IMR-90 (cell line): ENCODE data around the gene RNF125. TPM values are rescaled to one million over a fixed set of nuclear protein-coding genes. Genes with fewer than 3 reads are reported as not detected.

ENCODE experiments used
- ATAC-seq: fragments of 200-7000 bp; cut with Tn5 transposase; 2 replicates; pipeline ENCODE4 v1.9.1; 2020; ENCODE audit warnings: low read depth, mild to moderate bottlenecking, moderate library complexity
- BruUV-seq: library from RNA; stranded (reverse); fragments of 400-500 nt; replicated peaks from 2 replicates; lab custom pipeline; 2021; lab: Mats Ljungman, UMichigan
- CTCF ChIA-PET: fragments of 300-600 bp; formaldehyde crosslinking; extraction: SDS; loops from one replicate; lab custom pipeline; 2021; ENCODE audit warnings: antibody characterized with exemption; lab: Yijun Ruan, JAX
- POLR2A ChIA-PET: fragments of 300-600 bp; sonication (Branson Sonifier 250); formaldehyde crosslinking; loops from one replicate; lab custom pipeline; 2022; ENCODE audit warnings: antibody characterized with exemption; ENCODE audit not compliant: unreplicated experiment; lab: Charles Lee
- DNase-seq: peaks from one replicate; pipeline ENCODE4 v3.0.0; 2013
- H2AFZ ChIP-seq: replicated peaks from 2 replicates; pipeline ENCODE3; 2013; ENCODE audit warnings: low read length, mild to moderate bottlenecking; ENCODE audit not compliant: poor library complexity
- H2AK5ac ChIP-seq: 2 replicates; pipeline ENCODE4 v1.6.1; 2013; ENCODE audit warnings: low read depth, low read length, inconsistent platforms
- H2AK9ac ChIP-seq: replicated peaks from 2 replicates; pipeline ENCODE3; 2013; ENCODE audit warnings: mild to moderate bottlenecking, low read depth, low read length, moderate library complexity; ENCODE audit not compliant: poor library complexity
- H2BK120ac ChIP-seq: 2 replicates; pipeline ENCODE4 v1.6.1; 2013; ENCODE audit warnings: low read depth, low read length, inconsistent platforms
- H2BK15ac ChIP-seq: 3 replicates; pipeline ENCODE4 v1.6.1; 2013; ENCODE audit warnings: low read depth, low read length, inconsistent platforms
- H2BK20ac ChIP-seq: 2 replicates; pipeline ENCODE4 v1.6.1; 2013; ENCODE audit warnings: low read depth, mild to moderate bottlenecking, inconsistent platforms, low read length, moderate library complexity
- H2BK5ac ChIP-seq: 2 replicates; pipeline ENCODE4 v1.6.1; 2013; ENCODE audit warnings: mild to moderate bottlenecking, low read depth, low read length, inconsistent platforms; ENCODE audit not compliant: poor library complexity, severe bottlenecking
- H3K14ac ChIP-seq: replicated peaks from 2 replicates; pipeline ENCODE4 v1.6.1; 2013; ENCODE audit warnings: low read depth, low read length, inconsistent platforms
- H3K18ac ChIP-seq: 2 replicates; pipeline ENCODE4 v1.6.1; 2013; ENCODE audit warnings: low read depth, low read length, control low read depth
- H3K23ac ChIP-seq: 2 replicates; pipeline ENCODE4 v1.6.1; 2013; ENCODE audit warnings: low read depth, low read length, inconsistent platforms
- H3K27ac ChIP-seq: 2 replicates; pipeline ENCODE4 v1.5.1; 2013; ENCODE audit warnings: mild to moderate bottlenecking, control low read depth, low read length; ENCODE audit not compliant: insufficient read depth
- H3K27me3 ChIP-seq: 2 replicates; pipeline ENCODE4 v1.6.1; 2013; ENCODE audit warnings: low read length; ENCODE audit not compliant: control insufficient read depth, insufficient read depth
- H3K36me3 ChIP-seq: 2 replicates; pipeline ENCODE4 v1.6.1; 2013; ENCODE audit warnings: low read length, mixed read lengths; ENCODE audit not compliant: control insufficient read depth, insufficient read depth
- H3K4ac ChIP-seq: 2 replicates; pipeline ENCODE4 v1.6.1; 2013; ENCODE audit warnings: low read depth, low read length, inconsistent platforms
- H3K4me1 ChIP-seq: 2 replicates; pipeline ENCODE4 v1.6.1; 2013; ENCODE audit warnings: low read length, mixed read lengths; ENCODE audit not compliant: control insufficient read depth, insufficient read depth
- H3K4me2 ChIP-seq: 2 replicates; pipeline ENCODE4 v1.6.1; 2013; ENCODE audit warnings: low read depth, mild to moderate bottlenecking, control low read depth, low read length, moderate library complexity
- H3K4me3 ChIP-seq: 2 replicates; pipeline ENCODE4 v1.5.1; 2013; ENCODE audit warnings: low read depth, mild to moderate bottlenecking, control low read depth, low read length, moderate library complexity; ENCODE audit not compliant: insufficient read depth
- H3K56ac ChIP-seq: 2 replicates; pipeline ENCODE4 v1.6.1; 2013; ENCODE audit warnings: low read length, inconsistent platforms; ENCODE audit not compliant: insufficient read depth; ENCODE audit errors: extremely low read depth
- H3K79me1 ChIP-seq, 2 experiments: 2 replicates each; pipeline ENCODE4 v1.6.1; 2013; ENCODE audit warnings: low read length in 2 of 2, inconsistent platforms in 1 of 2, low read depth in 1 of 2
- H3K9ac ChIP-seq: 2 replicates; pipeline ENCODE4 v1.6.1; 2013; ENCODE audit warnings: low read depth, low read length, control low read depth
- H3K9me1 ChIP-seq: 2 replicates; pipeline ENCODE4 v1.6.1; 2013; ENCODE audit warnings: low read length, inconsistent platforms; ENCODE audit not compliant: insufficient read depth
- H3K9me3 ChIP-seq: 2 replicates; pipeline ENCODE4 v1.6.1; 2013; ENCODE audit warnings: low read length; ENCODE audit not compliant: control insufficient read depth, insufficient read depth
- H4K20me1 ChIP-seq: 2 replicates; pipeline ENCODE4 v1.6.1; 2013; ENCODE audit warnings: low read length, inconsistent platforms; ENCODE audit not compliant: insufficient read depth
- H4K5ac ChIP-seq: 2 replicates; pipeline ENCODE4 v1.6.1; 2013; ENCODE audit warnings: mild to moderate bottlenecking, low read depth, low read length, control low read depth
- H4K8ac ChIP-seq, 2 experiments: 2 replicates each; pipeline ENCODE4 v1.6.1; 2013; ENCODE audit warnings: low read depth in 2 of 2, low read length in 2 of 2, control low read depth in 1 of 2, inconsistent platforms in 1 of 2
- H4K91ac ChIP-seq: 2 replicates; pipeline ENCODE4 v1.6.1; 2013; ENCODE audit warnings: low read depth, low read length, inconsistent platforms; ENCODE audit not compliant: insufficient read depth
- BHLHE40 ChIP-seq: fragments of 150-350 bp; IDR thresholded peaks from 2 replicates; pipeline ENCODE4 v1.6.1; 2016; ENCODE audit warnings: mild to moderate bottlenecking, low read depth, low read length
- CEBPB ChIP-seq: IDR thresholded peaks from 2 replicates; pipeline ENCODE4 v1.6.1; 2012; ENCODE audit warnings: low read depth, low read length, improper control_type of control experiment
- CHD1 ChIP-seq: IDR thresholded peaks from 2 replicates; pipeline ENCODE4 v1.6.1; 2012; ENCODE audit warnings: low read depth, low read length, improper control_type of control experiment
- FOS ChIP-seq: fragments of 150-350 bp; IDR thresholded peaks from 2 replicates; pipeline ENCODE4 v1.6.1; 2016; ENCODE audit warnings: low read depth, low read length
- MAFK ChIP-seq: IDR thresholded peaks from 2 replicates; pipeline ENCODE4 v1.6.1; 2012; ENCODE audit warnings: low read depth, low read length, improper control_type of control experiment
- MXI1 ChIP-seq: IDR thresholded peaks from 2 replicates; pipeline ENCODE4 v1.6.1; 2012; ENCODE audit warnings: low read depth, mild to moderate bottlenecking, low read length, moderate library complexity, borderline replicate concordance
- POLR2A ChIP-seq: IDR thresholded peaks from 2 replicates; pipeline ENCODE4 v1.6.1; 2012; ENCODE audit warnings: mild to moderate bottlenecking, low read depth, low read length
- RAD21 ChIP-seq: IDR thresholded peaks from 2 replicates; pipeline ENCODE4 v1.6.1; 2012; ENCODE audit warnings: low read length, improper control_type of control experiment
- RCOR1 ChIP-seq: IDR thresholded peaks from 2 replicates; pipeline ENCODE4 v1.6.1; 2012; ENCODE audit warnings: mild to moderate bottlenecking, low read length, improper control_type of control experiment; ENCODE audit not compliant: insufficient replicate concordance
- RFX5 ChIP-seq: IDR thresholded peaks from 2 replicates; pipeline ENCODE4 v1.8.0; 2012; ENCODE audit warnings: low read depth, mild to moderate bottlenecking, low read length, moderate library complexity
- SMC3 ChIP-seq: fragments of 150-350 bp; IDR thresholded peaks from 2 replicates; pipeline ENCODE4 v1.6.1; 2016; ENCODE audit warnings: low read depth, mild to moderate bottlenecking, antibody characterized with exemption, low read length, moderate library complexity
- WGBS, 2 experiments: methylation state at CpG; one replicate each; pipeline versions ENCODE4 v1.1.5 to v1.1.7; 2013; ENCODE audit warnings: missing lambda C conversion rate in 2 of 2; ENCODE audit not compliant: insufficient read length in 1 of 2; ENCODE audit errors: extremely low coverage in 2 of 2; 5-methylcytosine and 5-hydroxymethylcytosine counted together
- dilution Hi-C: fragments of 300-500 bp; cut with HindIII; formaldehyde crosslinking; loops from one replicate; pipeline ENCODE4 v1.14.3; 2018; ENCODE audit warnings: low sequenced_read_pairs; ENCODE audit not compliant: unreplicated experiment
- in situ Hi-C: fragments of 300-500 bp; cut with MboI; formaldehyde crosslinking; loops from 3 replicates; pipeline ENCODE4 v1.14.3; 2019; ENCODE audit warnings: low sequenced_read_pairs, inconsistent platforms, mixed read lengths
- intact Hi-C: fragments of 100-400 bp; cut with micrococcal nuclease; formaldehyde crosslinking; loops from 2 replicates; pipeline ENCODE4 v1.10.0; 2022
- polyA plus RNA-seq, 3 experiments: library from polyadenylated mRNA; depleted of rRNA; stranded (reverse); fragments of >200 nt; gene quantifications; 2 replicates each; pipeline ENCODE4 v1.2.3, GENCODE V29; 2012; ENCODE audit warnings: low replicate concordance in 1 of 3
- total RNA-seq: library from RNA; depleted of rRNA; stranded (reverse); fragments of >200 nt; gene quantifications from 2 replicates; pipeline ENCODE4 v1.2.3, GENCODE V29; 2012
- TF ChIP-seq, protein P1 (sequence below): fragments of 150-350 bp; IDR thresholded peaks from 2 replicates; pipeline ENCODE4 v1.6.1; 2017; ENCODE audit warnings: mild to moderate bottlenecking, antibody characterized with exemption, low read length, low read depth
- TF ChIP-seq, protein P2 (sequence below): fragments of 150-350 bp; IDR thresholded peaks from 2 replicates; pipeline ENCODE4 v1.6.1; 2016; ENCODE audit warnings: low read depth, mild to moderate bottlenecking, low read length, moderate library complexity, borderline replicate concordance
- TF ChIP-seq, protein P3 (sequence below): conservative IDR thresholded peaks from 2 replicates; pipeline ENCODE4 v1.5.1; 2012; ENCODE audit warnings: mild to moderate bottlenecking, low read depth, low read length, improper control_type of control experiment

Gene RNF125
- total and polyA plus RNA-seq, 2 of the 4 experiments (the other 2 are of a cell fraction): under 0.01 to 0.10 TPM

DNA sequence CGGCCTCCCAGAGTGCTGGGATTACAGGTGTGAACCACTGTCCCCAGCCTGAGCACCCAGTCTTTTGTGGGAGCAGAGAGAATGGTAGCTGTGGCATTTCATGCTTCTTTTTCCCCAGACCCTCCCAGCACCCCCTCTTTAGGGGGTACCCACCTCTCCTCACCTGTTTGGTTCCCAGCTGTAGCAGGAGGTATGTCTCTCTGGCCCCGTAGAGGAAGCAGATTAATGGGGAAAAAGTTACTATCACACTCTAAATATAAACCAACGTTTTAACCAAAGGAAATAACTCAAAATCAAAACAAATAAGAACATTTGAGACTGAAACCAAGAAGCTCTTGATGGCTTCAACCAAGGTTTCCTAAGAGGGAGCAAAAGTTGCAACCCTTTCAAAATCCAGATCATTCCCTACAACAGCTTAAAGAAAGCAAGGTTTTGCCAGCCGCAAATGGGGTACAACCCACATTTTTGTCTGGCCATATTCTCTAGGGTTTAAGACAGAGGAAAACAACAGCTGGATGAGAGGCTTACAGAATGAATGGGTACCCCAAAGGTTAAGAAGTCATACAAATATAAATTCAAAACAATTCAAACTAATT is 8.0 kb downstream of the RNF125 start:
- Histone ChIP-seq H3K9me3 (no peaks in the 10 kb centered on the region), H2BK5ac (no peak overlapping the region), H3K79me1 (no peaks in the 10 kb centered on the region), H3K4me3 (no peak overlapping the region), H3K4ac (no peak overlapping the region), H3K18ac (no peak overlapping the region), H3K4me1 (no peaks in the 10 kb centered on the region), H4K91ac (no peak overlapping the region), H3K27ac (no peak overlapping the region), H3K14ac (no peak overlapping the region), H4K5ac (no peak overlapping the region), H2AK9ac (no peak overlapping the region), H2AFZ (no peak overlapping the region), H3K23ac (no peak overlapping the region), H3K56ac (no peak overlapping the region), H2BK120ac (no peak overlapping the region), H2AK5ac (no peak overlapping the region), H3K27me3 (no peaks in the 10 kb centered on the region), H3K9me1 (no peaks in the 10 kb centered on the region), H2BK15ac (no peak overlapping the region), H3K36me3 (no peaks in the 10 kb centered on the region), H3K9ac (no peak overlapping the region), H4K20me1 (no peaks in the 10 kb centered on the region), H4K8ac (no peak overlapping the region), H3K4me2 (no peak overlapping the region), H2BK20ac (no peak overlapping the region)
- DNase-seq: no peak
- dilution Hi-C loops: no loop called here
- intact Hi-C loops: no loop called here
- ChIA-PET POLR2A (no interaction called here), CTCF (interaction anchor here (0.6 kb wide), 1 partner anchor 78 kb away, joined by 4 read pairs; no protein-coding TSS in a partner anchor)
- ATAC-seq: no peak
- no peak for TF ChIP-seq SMC3
- no peak for TF ChIP-seq RAD21
- no peak for TF ChIP-seq MAFK
- TF ChIP-seq, protein P1, sequence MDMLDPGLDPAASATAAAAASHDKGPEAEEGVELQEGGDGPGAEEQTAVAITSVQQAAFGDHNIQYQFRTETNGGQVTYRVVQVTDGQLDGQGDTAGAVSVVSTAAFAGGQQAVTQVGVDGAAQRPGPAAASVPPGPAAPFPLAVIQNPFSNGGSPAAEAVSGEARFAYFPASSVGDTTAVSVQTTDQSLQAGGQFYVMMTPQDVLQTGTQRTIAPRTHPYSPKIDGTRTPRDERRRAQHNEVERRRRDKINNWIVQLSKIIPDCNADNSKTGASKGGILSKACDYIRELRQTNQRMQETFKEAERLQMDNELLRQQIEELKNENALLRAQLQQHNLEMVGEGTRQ: no peak
- no peak for TF ChIP-seq FOS
- TF ChIP-seq RFX5: no peak
- TF ChIP-seq, protein P2, sequence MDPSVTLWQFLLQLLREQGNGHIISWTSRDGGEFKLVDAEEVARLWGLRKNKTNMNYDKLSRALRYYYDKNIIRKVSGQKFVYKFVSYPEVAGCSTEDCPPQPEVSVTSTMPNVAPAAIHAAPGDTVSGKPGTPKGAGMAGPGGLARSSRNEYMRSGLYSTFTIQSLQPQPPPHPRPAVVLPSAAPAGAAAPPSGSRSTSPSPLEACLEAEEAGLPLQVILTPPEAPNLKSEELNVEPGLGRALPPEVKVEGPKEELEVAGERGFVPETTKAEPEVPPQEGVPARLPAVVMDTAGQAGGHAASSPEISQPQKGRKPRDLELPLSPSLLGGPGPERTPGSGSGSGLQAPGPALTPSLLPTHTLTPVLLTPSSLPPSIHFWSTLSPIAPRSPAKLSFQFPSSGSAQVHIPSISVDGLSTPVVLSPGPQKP: no peak
- TF ChIP-seq RCOR1: no peak
- no peak for TF ChIP-seq CHD1
- no peak for TF ChIP-seq POLR2A
- no peak for TF ChIP-seq MXI1
- TF ChIP-seq, protein P3, sequence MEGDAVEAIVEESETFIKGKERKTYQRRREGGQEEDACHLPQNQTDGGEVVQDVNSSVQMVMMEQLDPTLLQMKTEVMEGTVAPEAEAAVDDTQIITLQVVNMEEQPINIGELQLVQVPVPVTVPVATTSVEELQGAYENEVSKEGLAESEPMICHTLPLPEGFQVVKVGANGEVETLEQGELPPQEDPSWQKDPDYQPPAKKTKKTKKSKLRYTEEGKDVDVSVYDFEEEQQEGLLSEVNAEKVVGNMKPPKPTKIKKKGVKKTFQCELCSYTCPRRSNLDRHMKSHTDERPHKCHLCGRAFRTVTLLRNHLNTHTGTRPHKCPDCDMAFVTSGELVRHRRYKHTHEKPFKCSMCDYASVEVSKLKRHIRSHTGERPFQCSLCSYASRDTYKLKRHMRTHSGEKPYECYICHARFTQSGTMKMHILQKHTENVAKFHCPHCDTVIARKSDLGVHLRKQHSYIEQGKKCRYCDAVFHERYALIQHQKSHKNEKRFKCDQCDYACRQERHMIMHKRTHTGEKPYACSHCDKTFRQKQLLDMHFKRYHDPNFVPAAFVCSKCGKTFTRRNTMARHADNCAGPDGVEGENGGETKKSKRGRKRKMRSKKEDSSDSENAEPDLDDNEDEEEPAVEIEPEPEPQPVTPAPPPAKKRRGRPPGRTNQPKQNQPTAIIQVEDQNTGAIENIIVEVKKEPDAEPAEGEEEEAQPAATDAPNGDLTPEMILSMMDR: no peak
- no peak for TF ChIP-seq BHLHE40
- TF ChIP-seq CEBPB: no peak
- BruUV-seq: no TSS peak
- in situ Hi-C loops: no loop called here
- WGBS, 2 experiments: no CpG with 5 or more reads among the region's 4 CpGs
